ENCODE results near the gene CD19.

The CD19 gene

GRCh38 chr16:28901862-28902261 is 29.9 kb upstream of the CD19 start:
- H3K4me3 ChIP-seq (ENCODE audit: low read depth, low read length): no peak overlapping the region
- no peak for DNase-seq (ENCODE audit: low read depth)
- no peak for TF ChIP-seq CTCF (conservative IDR thresholded peaks at IDR 0.05; ENCODE audit: low read depth, low read length)

- DNase-seq (ENCODE audit: low read depth): no peak
- no peak for TF ChIP-seq CTCF (conservative IDR thresholded peaks at IDR 0.05; ENCODE audit: low read depth, low read length)
- no peak overlapping the region for H3K4me3 ChIP-seq (ENCODE audit: low read depth, low read length)
Observed at GRCh38 chr16:28902909-28903308, 28.9 kb upstream of the CD19 start.

DNA sequence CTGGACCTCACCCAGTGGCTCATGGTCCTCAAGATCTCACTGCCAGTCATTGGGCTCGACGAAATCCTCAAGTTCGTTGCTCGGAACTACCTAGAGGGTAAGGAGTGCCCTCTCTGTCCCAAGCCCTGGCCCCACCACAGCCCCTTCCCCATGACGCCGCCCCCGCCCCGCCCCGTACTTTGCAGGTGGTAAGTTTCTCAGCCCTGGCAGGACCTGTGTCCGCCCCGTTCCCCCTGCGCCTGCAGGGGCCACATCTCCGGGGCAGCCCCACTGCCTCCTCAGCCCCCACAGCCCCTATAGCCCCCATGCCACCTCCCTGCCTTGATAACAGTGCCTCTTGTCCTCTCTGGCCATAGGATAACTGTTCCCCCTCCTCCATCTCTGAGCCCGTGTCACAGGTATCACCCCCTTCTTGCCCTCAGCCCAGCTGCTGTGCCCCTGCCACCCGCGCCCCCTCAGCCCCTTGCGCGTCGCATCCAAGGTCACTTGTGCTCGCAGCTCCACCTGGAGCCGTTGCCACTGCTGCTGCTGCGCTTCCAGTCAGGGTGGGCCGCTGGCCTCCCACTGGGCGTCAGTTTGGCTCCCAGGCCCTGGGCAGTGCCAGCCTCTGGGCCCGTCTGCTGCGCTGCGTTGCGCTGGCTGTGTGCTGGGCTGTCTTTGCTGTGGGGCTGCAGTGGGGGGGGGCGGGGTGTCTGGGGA is 28.3 kb upstream of the CD19 start:
- H3K4me3 ChIP-seq (ENCODE audit: low read depth, low read length): no peak overlapping the region
- no peak for TF ChIP-seq CTCF (conservative IDR thresholded peaks at IDR 0.05; ENCODE audit: low read depth, low read length)
- DNase-seq (ENCODE audit: low read depth): no peak

GRCh38 chr16:28904363-28904762 is 27.4 kb upstream of the CD19 start:
- no peak for TF ChIP-seq CTCF (conservative IDR thresholded peaks at IDR 0.05; ENCODE audit: low read depth, low read length)
- DNase-seq (ENCODE audit: low read depth): no peak

DNA sequence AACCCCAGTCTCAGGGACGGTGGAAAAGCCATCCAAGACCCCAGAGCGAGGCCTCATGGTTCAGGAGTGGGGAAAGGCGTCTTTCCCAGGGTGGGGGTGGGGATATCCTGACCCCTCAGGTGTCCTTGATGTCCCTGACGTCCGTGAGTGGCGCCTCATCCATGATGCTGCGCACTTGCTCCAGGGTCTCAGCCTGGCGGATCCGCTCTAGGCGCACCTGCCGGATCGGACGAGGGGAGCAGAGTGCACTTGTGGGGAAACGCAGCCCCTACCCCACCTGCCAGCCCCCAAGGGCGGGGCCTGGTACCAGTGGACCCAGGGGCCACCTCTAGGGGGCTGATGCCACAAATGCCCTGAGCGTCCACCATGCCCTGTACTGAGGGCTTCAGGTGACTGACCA is 26.9 kb upstream of the CD19 start:
- H3K4me3 ChIP-seq (ENCODE audit: low read depth, low read length): no peak overlapping the region
- no peak for DNase-seq (ENCODE audit: low read depth)
- no peak for TF ChIP-seq CTCF (conservative IDR thresholded peaks at IDR 0.05; ENCODE audit: low read depth, low read length)

More at GRCh38 chr16:28904363-28904762, 27.4 kb upstream of the CD19 start:
- no peak overlapping the region for H3K4me3 ChIP-seq (ENCODE audit: low read depth, low read length)

DNA sequence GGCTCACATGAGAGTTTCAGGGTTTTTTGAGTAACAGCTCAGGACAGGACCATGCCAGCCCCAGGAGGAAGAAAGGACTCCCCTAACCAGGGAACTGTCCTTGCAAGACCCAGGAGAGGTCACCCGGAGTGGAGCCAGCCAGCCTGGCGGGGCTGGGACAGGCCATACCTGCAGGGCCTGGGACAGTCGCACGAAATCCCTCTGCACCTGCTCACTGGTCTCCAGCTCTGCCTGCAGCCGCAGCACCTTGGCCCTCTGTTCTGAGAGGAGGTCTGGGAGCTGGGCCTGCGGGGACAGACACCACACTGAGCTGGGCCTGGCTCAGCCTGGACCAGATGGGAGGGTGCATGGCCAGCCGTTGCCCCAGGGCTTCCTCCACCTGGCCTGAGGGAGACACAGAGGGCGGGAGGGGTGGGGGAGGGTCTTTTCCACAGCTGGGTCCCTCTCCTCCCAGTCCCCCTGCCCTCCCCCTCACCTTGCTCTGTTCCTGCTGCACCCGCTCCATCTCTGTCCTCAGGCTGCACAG is 26.5 kb upstream of the CD19 start:
- no peak overlapping the region for H3K4me3 ChIP-seq (ENCODE audit: low read depth, low read length)
- no peak for TF ChIP-seq CTCF (conservative IDR thresholded peaks at IDR 0.05; ENCODE audit: low read depth, low read length)
- no peak for DNase-seq (ENCODE audit: low read depth)

DNA sequence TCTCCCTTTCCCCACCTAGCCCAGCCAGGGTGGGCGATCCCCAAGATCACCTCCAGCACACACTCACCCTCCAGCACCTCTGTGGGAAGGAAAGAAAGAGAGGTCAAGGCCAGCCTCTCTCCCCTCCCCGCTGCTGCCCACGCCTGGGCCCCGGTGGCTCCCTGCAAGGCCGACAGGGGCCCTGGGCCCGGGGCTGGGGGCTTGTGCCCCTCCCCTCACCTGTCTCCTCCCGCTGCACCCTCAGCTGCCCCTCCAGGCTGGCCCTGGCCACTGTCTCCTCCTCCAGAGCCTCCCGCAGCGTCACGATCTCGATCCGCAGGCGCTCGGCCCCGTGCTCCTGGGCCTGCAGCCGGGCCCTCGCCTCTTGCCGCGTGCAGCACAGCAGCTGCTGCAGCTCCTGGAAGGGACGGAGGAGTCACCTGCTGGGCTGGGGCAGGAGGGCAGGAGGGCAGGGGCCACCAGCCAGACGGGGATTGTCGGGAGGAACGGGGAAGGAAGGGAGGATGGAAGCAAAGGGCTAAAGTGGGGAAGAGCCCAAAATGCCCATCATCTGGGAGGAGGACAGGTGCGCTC is 25.9 kb upstream of the CD19 start:
- TF ChIP-seq CTCF (conservative IDR thresholded peaks at IDR 0.05; ENCODE audit: low read depth, low read length): no peak
- no peak for DNase-seq (ENCODE audit: low read depth)

More for the DNA sequence above, 25.9 kb upstream of the CD19 start:
- no peak overlapping the region for H3K4me3 ChIP-seq (ENCODE audit: low read depth, low read length)

All from choroid plexus epithelial cell (primary cell).